B cell (primary cell): Measurements from ENCODE around the gene IRS1.

Experiments
- CTCF ChIP-seq: fragments of 200-600 bp; IDR thresholded peaks from one replicate; pipeline ENCODE4 v1.8.0; 2022; ENCODE audit warnings: antibody characterized with exemption, mild to moderate bottlenecking
- EZH2 ChIP-seq: IDR thresholded peaks from 2 replicates; pipeline ENCODE4 v1.6.1; 2012; ENCODE audit warnings: borderline replicate concordance, low read depth, mild to moderate bottlenecking, moderate library complexity, low read length; ENCODE audit not compliant: insufficient read depth, poor library complexity, severe bottlenecking

- TF ChIP-seq CTCF = no peak
- no peak for TF ChIP-seq EZH2
Measured at GRCh38 chr2:226795281-226796011, 4.2 kb downstream of the IRS1 start.
